Measurements from ENCODE around the gene CGAS.
A peak's percentile ranks its signal among the peaks of the same experiment; 100 is the strongest.
"Not testable (repeated sequence)": the region's sequence is repeated elsewhere in the genome, so short reads cannot be mapped to it uniquely, and the experiment has no call there.

The CGAS gene

DNA sequence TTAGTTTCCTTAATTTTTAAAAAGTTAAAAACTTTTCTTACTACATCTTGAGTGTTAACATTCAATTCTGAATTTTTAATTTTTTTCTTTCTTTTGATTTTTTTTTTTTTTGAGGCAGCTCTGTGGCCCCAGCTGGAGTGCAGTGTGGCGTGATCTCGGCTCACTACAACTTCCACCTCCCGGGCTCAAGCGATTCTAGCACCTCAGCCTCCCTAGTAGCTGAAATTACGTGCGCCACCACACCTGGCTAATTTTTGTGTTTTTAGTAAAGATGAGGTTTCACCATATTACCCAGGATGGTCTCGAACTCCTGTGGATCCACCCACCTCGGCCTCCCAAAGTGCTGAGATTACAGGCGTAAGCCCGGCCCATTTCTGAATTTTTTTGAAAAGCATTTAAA lies 56.2 kb downstream of the CGAS start:
- no peak for DNase-seq (ENCODE audit: low spot score)

DNA sequence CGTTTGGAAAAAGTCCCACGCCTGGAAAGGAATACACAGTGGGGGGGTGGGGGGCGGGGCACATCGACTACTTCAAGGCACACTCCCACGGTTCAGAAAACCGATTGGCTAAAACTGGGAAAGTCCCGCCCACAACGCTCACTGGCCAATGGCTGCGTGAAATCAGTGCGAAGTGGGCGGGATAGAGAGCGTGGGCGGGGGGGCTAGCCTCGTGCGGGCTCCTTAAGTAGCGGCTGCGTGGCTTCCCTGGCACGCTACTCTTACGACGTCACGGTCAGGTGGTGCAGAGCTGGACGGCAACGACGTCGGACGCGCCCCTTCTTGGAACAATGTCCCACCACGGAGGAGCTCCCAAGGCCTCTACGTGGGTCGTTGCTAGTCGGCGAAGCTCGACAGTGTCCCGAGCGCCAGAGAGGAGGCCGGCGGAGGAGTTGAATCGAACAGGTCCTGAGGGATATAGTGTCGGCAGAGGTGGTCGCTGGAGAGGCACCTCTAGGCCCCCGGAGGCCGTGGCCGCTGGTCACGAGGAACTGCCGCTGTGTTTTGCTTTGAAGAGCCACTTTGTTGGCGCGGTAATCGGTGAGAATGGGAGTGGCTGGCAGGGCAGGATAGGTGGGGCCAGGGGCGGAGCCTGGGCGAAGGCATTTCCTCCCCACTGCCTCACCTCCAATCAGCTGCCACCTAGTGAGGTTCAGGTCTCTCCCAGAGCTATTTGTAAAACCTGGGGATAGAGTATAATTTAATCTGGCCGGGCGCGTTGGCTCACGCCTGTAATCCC lies 57.3 kb downstream of the CGAS start, which contains the start of gene DDX43:
DDX43 (plus strand) TSS at position 252 of the 778 bp plus-strand sequence; CDS start at position 330, 78 bp downstream.
- DNase-seq (ENCODE audit: low spot score), result no peak

DNA sequence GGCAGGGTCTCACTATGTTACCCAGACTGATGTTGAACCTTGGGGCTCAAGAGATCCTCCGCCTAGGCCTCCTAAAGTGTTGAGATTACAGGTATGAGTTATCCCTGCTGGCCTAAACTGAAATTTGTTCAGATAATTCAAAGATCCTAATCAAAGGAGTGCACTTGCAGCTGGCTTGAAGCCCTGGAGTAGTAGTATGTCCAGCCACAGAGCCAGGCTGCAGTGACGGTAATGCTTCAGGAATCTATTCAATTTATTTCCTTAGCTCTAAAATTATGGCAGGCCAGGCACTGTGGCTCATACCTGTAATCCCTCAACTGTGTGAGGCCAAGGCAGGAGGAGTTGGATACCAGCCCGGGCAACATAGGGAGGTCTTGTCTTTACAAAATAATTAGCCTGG lies 58.8 kb downstream of the CGAS start:
- no peak for DNase-seq (ENCODE audit: low spot score)

DNA sequence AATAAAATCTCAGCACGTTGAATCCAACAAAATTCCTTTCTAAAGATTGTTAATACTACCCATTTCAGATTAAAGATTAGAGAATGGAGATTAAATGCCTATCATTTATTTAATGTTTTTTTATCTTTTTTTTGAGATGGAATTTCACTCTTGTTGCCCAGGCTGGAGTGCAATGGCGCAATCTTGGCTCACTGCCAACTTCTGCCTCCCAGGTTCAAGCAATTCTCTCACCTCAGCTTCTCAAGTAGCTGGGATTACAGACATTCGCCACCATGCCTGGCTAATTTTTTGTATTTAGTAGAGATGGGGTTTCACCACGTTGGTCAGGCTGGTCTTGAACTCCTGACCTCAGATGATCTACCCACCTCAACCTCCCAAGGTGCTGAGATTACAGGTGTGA lies 59.9 kb downstream of the CGAS start:
- not testable (repeated sequence) for DNase-seq (ENCODE audit: low spot score)

DNA sequence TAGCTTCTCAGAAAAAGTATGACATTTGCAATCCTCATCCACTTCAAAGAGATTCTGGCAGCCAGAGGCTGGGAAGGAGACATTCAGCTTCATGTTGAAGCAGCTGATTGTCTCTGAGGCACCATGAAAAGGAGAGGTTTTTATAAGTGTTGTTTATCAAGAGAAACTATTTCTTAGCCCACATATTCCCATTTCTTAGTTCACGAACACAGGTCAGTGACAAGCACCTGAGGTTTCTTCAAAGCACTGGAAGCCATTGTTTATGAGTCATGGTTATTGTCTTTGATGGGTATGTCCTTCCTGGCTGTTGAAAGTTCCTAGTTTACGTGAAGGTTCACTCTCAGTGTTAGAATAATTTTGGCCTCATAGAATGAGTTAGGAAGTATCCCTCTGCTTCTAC lies 60.4 kb downstream of the CGAS start:
- no peak for DNase-seq (ENCODE audit: low spot score)

DNA sequence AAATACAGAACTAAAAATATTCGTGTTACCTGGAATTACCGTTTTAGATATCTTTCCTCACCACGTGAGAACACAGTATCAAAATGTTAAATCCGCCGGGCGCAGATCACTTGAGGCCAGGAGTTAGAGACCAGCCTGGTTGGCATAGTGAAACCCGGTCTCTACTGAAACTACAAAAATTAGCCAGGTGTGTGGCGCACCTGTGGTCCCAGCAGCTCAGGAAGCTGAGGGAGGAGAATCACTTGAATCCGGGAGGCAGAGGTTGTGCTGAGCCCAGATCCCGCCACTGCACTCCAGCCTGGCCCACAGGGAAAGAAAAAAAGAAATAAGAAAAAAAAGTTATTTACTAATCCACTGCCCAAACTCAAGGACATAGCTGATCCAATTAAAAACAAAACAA lies 62.2 kb downstream of the CGAS start:
- DNase-seq (ENCODE audit: low spot score), result no peak

DNA sequence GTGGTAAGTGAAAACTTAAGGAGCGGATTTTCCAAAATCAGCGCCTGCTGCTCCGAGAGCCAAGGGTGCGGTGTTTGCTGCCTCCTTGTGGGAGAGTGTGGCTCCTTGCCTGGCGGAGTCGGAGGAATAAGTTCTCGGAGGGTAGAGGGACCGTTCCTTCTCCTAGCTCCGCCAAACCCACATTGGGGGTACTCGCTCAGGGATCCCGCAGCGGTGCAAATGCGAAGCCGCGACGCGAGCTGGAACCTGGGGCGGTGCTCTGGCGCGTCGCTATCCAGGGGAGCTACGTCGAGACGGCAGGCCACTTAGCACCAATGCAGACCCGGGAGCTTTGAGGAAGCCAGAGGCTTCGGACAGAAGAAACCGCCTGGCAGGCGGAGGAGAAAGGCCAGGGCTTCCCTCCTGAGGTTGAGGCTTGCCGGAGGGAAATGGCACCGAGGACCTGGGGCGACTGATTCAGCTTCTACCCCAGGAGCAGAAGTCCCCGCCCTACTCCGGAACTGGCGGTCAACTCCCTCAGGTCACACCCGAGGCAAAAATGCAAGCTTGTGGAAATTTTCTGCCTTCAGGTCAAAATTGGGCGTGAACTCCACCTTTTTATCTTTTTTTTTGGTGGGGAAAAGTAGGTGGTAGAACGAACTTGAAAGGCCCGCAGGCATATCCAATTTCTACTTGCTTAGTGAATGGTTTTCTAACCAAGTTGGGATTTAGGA lies 63.1 kb downstream of the CGAS start:
- DNase-seq (ENCODE audit: low spot score), result peak; percentile 80

DNA sequence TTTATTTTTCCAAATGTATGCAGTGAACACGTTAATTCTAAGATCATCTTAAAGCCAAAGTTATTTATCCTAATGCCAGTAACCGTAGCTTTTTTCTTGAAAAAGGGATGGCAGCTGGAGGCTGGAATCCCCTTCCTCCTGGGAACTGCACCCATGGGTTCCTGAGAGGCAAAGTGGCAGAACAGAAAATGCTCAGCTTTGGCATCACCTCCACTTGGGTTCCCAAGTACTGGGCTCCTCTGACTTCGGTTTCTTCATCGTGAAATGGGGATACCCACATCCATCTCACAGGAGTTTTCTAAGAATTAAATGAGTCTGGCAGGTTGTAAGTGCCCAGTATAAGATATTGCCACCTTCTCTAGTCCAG lies 63.7 kb downstream of the CGAS start:
- no peak for DNase-seq (ENCODE audit: low spot score)

DNA sequence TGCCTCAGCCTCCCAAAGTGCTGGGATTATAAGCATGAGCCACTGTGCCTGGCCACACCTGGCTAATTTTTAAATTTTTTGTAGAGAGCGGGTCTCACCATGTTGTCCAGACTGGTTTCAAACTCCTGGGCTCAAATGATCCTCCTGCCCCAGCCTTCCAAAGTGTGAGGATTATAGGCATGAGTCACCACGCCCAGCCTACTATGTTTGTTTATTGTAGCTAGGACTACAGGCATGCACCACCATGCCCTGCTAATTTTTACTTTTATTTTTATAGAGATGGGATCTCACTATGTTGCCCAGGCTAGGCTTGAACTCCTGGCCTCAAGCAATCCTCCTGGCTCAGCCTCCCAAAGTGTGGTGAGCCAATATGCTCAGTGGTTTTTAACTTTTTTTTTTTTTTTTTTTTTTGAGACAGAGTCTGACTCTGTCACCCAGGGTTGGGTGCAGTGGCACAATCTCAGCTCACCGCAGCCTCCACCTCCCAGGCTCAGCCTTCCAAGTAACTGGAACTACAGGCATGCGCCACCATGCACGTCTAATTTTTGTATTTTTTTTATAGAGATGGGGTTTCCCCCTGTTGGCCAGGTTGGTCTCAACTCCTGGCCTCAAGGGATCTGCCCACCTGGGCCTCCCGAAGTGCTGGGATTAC lies 69.5 kb downstream of the CGAS start:
- no peak for DNase-seq (ENCODE audit: low spot score)

DNA sequence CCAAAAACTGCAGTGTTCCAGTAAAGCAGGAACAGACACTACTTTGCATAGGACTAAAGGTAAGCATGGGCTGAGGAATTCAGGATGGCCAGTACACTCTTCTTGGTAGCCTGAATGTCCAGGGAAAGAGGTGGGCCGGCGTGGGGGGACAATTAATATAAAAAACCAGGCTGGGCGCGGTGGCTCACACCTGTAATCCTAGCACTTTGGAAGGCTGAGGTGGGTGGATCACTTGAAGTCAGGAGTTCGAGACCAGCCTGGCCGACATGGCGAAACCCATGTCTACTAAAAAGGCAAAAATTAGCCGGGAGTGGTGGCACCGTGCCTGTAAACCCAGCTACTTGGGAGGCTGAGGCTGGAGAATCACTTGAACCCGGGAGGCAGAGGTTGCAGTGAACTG lies 70.6 kb downstream of the CGAS start:
- not testable (repeated sequence) for DNase-seq (ENCODE audit: low spot score)

DNA sequence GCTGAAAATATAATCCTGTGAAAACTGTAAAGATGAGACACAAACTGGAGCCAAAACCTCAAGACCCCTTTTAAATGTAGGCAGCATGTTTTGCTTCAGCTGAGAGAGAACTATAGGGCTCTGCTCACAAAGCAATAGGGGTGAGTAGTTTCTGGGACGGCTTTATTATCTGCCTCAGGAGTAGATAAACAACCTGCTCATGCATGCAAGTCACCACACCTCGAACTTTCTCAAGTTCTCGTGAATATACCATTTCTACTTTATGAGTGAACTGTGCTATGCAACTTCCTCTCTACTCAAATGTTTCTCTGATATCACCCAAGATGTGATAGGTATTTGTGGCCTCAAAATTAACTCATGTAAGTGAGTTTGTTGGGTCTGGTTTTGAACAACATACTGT lies 74.9 kb downstream of the CGAS start:
- DNase-seq (ENCODE audit: low spot score), result no peak

DNA sequence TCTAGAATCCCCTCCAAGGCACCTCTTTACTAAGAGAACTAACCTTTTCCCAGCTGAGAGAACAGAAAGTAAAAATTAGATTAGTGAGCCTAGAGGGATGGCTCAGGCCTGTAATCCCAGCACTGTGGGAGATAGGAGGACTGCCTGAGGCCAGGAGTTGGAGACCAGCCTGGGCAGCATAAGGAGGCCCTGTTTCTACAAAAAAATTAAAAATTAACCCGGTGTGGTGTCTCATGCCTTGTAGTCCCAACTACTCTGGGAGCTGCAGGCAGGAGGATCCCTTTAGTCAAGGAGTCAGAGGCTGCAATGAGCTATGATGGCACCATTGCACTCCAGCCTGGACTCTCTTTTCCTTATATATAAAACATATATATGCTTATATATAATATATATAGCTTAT lies 76.9 kb downstream of the CGAS start:
- peak; percentile 77 for DNase-seq (ENCODE audit: low spot score)
